Mucosa of stomach (tissue), 1 donor: Measurements from ENCODE around the gene DMRT2.

ENCODE experiments used
- H3K27me3 ChIP-seq: one replicate; pipeline ENCODE4 v1.7.0; 2013; ENCODE audit warnings: mild to moderate bottlenecking, low read length; ENCODE audit not compliant: control insufficient read depth, insufficient read depth
- H3K36me3 ChIP-seq: one replicate; pipeline ENCODE4 v1.7.0; 2013; ENCODE audit warnings: low read length; ENCODE audit not compliant: control insufficient read depth, insufficient read depth
- H3K4me1 ChIP-seq: one replicate; pipeline ENCODE4 v1.7.0; 2013; ENCODE audit warnings: mild to moderate bottlenecking, low read length; ENCODE audit not compliant: control insufficient read depth, insufficient read depth
- H3K4me3 ChIP-seq: one replicate; pipeline ENCODE4 v1.7.0; 2013; ENCODE audit warnings: low read length
- H3K9ac ChIP-seq: one replicate; pipeline ENCODE4 v1.7.0; 2013; ENCODE audit warnings: mild to moderate bottlenecking, low read length, moderate library complexity
- H3K9me3 ChIP-seq: one replicate; pipeline ENCODE4 v1.7.0; 2013; ENCODE audit warnings: mild to moderate bottlenecking, low read length, moderate library complexity; ENCODE audit not compliant: control insufficient read depth
- donor health status: Pancreatic carcinoma.

DMRT2 gene

DNA sequence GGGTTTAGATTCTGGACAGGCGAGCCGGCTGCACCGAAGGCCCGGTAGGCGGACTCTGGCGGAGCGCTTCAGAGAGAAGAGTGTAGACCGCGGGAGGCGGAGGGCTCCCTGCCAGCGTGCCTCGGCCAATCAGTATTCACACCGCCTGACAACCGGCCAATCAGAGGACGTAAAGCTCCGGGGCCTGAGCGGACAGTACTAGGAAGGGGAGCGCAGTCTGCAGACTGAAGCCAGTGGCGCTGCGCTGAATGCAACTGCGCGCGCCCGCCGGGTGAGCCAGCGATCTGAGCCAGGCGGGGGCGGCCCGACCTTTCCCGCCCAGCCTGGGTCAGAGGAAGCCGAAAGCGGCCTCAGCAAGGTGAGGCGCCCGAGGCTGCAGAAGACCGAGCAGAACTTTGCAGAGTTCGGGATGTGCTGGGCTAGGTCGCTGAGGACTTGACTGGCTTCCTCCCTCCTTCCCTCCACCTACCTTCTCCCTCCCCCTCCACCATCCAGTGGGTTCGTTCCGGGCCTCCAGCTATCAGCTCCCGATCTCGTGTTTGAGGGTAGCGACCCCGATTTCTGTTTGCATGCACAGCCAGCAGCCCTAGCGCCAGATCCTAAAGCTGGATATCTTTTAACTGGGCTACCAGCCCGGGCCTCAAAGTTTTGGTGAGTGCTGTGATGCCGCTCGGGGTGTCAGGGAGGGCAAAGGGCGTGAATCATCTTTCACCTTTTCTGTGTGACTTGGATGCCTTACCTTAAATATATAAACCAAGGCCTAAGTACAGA lies at the start of gene DMRT2:
Gene DMRT2, plus strand, starts transcription at position 233 of the 771 bp plus-strand sequence. CDS start 1,257 bp downstream, outside the sequence.
- Histone ChIP-seq H3K9me3 (no peaks in the 10 kb centered on the region), H3K27me3 (peaks cover 89% of the 10 kb centered on the region), H3K36me3 (no peaks in the 10 kb centered on the region), H3K9ac (no peak within 1 kb of the TSS), H3K4me1 (peaks cover 25% of the 10 kb centered on the region), H3K4me3 (no peak within 1 kb of the TSS)

DNA sequence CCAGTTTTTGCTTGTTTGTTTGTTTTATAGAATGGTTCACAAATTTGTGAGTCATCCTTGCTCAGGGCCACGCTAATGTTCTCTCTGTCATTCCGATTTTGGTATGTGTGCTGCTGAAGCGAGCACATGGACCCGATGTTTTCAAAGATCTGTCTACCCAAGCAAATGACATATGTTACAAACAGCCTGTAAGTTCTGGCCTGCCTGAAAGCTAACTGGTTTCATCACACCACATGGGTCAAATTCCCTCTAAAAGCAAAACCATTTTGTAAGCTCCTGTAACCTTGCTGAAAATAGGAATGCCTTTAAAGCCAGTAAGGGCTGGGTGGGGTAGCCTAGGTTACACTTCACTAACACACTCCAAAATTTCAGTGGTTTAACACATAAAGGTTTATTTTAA lies 48.3 kb upstream of the DMRT2 start:
- Histone ChIP-seq H3K4me1 (no peaks in the 10 kb centered on the region), H3K36me3 (no peaks in the 10 kb centered on the region), H3K9ac (no peak overlapping the region), H3K4me3 (no peak overlapping the region), H3K27me3 (no peaks in the 10 kb centered on the region), H3K9me3 (no peaks in the 10 kb centered on the region)

DNA sequence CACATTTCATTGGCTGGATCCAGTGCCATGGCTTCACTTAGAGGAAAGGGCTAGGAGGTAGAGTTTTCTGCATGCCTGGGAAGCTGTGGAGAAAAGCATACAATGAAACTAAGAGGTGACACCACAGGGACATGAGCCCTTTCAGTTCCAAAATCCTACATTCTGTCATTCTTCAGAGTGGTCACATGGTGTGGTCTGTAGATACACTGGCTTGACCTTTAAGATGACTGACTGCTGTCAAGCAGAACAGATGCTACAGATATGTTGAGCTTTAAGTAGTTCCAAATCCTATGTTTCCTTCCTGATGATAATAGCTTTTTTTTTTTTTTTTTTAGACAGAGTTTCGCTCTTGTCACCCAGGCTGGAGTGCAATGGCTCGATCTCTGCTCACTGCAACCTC lies 47.5 kb upstream of the DMRT2 start:
- Histone ChIP-seq H3K27me3 (no peaks in the 10 kb centered on the region), H3K36me3 (no peaks in the 10 kb centered on the region), H3K9me3 (no peaks in the 10 kb centered on the region), H3K4me1 (no peaks in the 10 kb centered on the region), H3K9ac (no peak overlapping the region), H3K4me3 (no peak overlapping the region)

DNA sequence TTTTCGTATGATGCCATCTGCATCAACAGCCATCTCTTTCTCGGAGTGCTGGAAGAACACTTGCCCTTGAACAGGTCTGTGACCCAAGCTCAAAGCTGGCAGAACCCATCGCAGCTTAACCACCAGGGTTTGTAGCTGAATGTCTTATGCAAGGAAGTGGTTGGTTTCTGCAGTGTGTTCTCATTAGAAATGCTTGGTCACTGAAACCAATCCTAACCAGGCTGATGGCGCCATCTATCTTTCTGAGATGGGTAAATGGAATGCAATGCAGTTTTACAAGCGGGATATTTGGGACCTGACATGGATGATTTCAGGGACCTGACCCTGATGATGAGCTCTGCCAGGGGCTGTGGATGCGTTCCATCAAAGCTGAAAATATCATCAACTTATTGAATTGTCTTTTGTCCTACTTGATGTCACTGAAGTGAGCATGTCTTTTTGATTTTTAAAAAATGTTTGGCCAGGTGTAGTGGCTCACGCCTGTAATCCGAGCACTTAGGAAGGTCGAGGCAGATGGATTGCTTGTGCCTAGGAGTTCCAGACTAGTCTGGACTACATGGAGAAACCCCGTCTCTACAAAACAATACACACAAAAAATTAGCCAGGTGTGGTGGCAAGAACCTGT lies 45.0 kb upstream of the DMRT2 start:
- H3K9ac ChIP-seq, result no peak overlapping the region
- H3K4me3 ChIP-seq, result no peak overlapping the region
- H3K9me3 ChIP-seq, result no peaks in the 10 kb centered on the region
- H3K4me1 ChIP-seq, result no peaks in the 10 kb centered on the region
- no peaks in the 10 kb centered on the region for H3K27me3 ChIP-seq
- H3K36me3 ChIP-seq, result no peaks in the 10 kb centered on the region

- Histone ChIP-seq H3K27me3 (no peaks in the 10 kb centered on the region), H3K4me3 (no peak overlapping the region)
These were observed 42.8 kb upstream of the DMRT2 start for GRCh38 chr9:1007312-1007711.

DNA sequence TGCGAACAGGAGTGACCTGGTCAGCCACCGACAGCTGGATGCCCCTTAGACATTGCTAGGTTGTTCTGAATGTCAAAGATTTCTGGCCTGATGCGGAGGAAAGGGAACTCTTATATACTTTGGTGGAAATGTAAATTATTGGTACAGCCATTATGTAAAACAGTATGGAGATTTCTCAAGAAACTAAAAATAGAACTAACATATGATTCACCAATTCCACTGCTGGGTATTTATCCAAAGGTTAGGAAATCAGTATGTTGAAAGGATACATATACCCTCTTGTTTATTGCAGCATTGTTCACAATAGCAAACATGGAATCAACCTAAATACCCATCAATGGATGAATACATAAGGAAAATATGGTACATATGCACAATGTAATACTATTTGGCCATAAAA lies 41.9 kb upstream of the DMRT2 start:
- Histone ChIP-seq H3K9me3 (no peaks in the 10 kb centered on the region), H3K27me3 (no peaks in the 10 kb centered on the region), H3K36me3 (no peaks in the 10 kb centered on the region), H3K9ac (no peak overlapping the region), H3K4me1 (no peaks in the 10 kb centered on the region), H3K4me3 (no peak overlapping the region)

More at GRCh38 chr9:1007312-1007711, 42.8 kb upstream of the DMRT2 start:
- Histone ChIP-seq H3K9ac (no peak overlapping the region), H3K9me3 (no peaks in the 10 kb centered on the region), H3K4me1 (no peaks in the 10 kb centered on the region), H3K36me3 (no peaks in the 10 kb centered on the region)

GRCh38 chr9:1009101-1009707 lies 41.0 kb upstream of the DMRT2 start:
- Histone ChIP-seq H3K9ac (no peak overlapping the region), H3K4me1 (no peaks in the 10 kb centered on the region), H3K27me3 (no peaks in the 10 kb centered on the region), H3K36me3 (no peaks in the 10 kb centered on the region), H3K4me3 (no peak overlapping the region), H3K9me3 (no peaks in the 10 kb centered on the region)

DNA sequence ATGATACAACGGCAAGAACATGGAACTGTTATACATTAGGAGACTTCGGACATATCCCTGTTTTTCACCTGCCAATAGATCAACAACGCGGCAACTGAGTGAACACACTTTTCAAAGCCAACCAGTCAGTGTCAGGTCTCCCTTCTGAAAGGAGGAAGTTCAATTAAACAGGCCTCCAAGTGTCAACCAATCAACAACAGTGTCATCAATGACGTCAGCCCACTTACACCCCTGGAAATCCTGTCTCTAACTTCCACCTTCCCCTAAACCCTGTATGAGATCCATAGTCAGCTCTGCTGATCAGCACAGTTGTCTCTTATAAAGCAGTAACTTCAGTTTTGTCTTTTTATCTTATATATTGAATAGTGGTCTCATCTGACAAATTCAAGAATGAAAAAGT lies 37.1 kb upstream of the DMRT2 start:
- H3K36me3 ChIP-seq, result no peaks in the 10 kb centered on the region
- H3K9ac ChIP-seq, result no peak overlapping the region
- no peaks in the 10 kb centered on the region for H3K9me3 ChIP-seq
- no peaks in the 10 kb centered on the region for H3K27me3 ChIP-seq
- H3K4me1 ChIP-seq, result no peaks in the 10 kb centered on the region
- H3K4me3 ChIP-seq, result no peak overlapping the region

GRCh38 chr9:1014225-1014624 lies 35.9 kb upstream of the DMRT2 start:
- Histone ChIP-seq H3K4me3 (no peak overlapping the region), H3K4me1 (no peaks in the 10 kb centered on the region), H3K27me3 (no peaks in the 10 kb centered on the region)

GRCh38 chr9:1014640-1015039 lies 35.5 kb upstream of the DMRT2 start:
- Histone ChIP-seq H3K4me3 (no peak overlapping the region), H3K4me1 (no peaks in the 10 kb centered on the region), H3K27me3 (no peaks in the 10 kb centered on the region), H3K9ac (no peak overlapping the region), H3K36me3 (no peaks in the 10 kb centered on the region), H3K9me3 (no peaks in the 10 kb centered on the region)

More at GRCh38 chr9:1014225-1014624, 35.9 kb upstream of the DMRT2 start:
- no peaks in the 10 kb centered on the region for H3K36me3 ChIP-seq
- no peaks in the 10 kb centered on the region for H3K9me3 ChIP-seq
- H3K9ac ChIP-seq, result no peak overlapping the region

- H3K4me1 ChIP-seq, result no peaks in the 10 kb centered on the region
These were observed 32.0 kb upstream of the DMRT2 start for GRCh38 chr9:1018121-1018520.

GRCh38 chr9:1024112-1024511 lies 26.0 kb upstream of the DMRT2 start:
- Histone ChIP-seq H3K9ac (no peak overlapping the region), H3K9me3 (no peaks in the 10 kb centered on the region), H3K27me3 (peaks cover 5% of the 10 kb centered on the region), H3K4me3 (no peak overlapping the region), H3K4me1 (no peaks in the 10 kb centered on the region), H3K36me3 (no peaks in the 10 kb centered on the region)

More at GRCh38 chr9:1018121-1018520, 32.0 kb upstream of the DMRT2 start:
- Histone ChIP-seq H3K4me3 (no peak overlapping the region), H3K9me3 (no peaks in the 10 kb centered on the region), H3K9ac (no peak overlapping the region), H3K36me3 (no peaks in the 10 kb centered on the region), H3K27me3 (peaks cover 5% of the 10 kb centered on the region)
